H7 (cell line): ENCODE data around the gene UNC5CL. TPM values are rescaled to one million over a fixed set of nuclear protein-coding genes. Genes with fewer than 3 reads are reported as not detected.

Source experiments
- DNase-seq: peaks from one replicate; pipeline ENCODE4 v3.0.0; 2012
- H3K27me3 ChIP-seq: 2 replicates; pipeline ENCODE4 v1.6.0; 2011; ENCODE audit warnings: mild to moderate bottlenecking, low read length; ENCODE audit not compliant: control insufficient read depth, insufficient read depth
- H3K36me3 ChIP-seq: replicated peaks from 2 replicates; pipeline ENCODE4 v1.5.1; 2011; ENCODE audit warnings: low read length; ENCODE audit not compliant: control insufficient read depth, insufficient read depth
- H3K4me3 ChIP-seq: 2 replicates; pipeline ENCODE4 v1.5.1; 2011; ENCODE audit warnings: low read depth, mild to moderate bottlenecking, control low read depth, low read length, moderate library complexity; ENCODE audit not compliant: insufficient read depth
- total RNA-seq: library from RNA; depleted of rRNA; stranded (reverse); fragments of >200 nt; shearing (Covaris generic); gene quantifications from 2 replicates; pipeline ENCODE4 v1.2.3, GENCODE V29; 2014; rRNA removed

Gene UNC5CL
- total RNA-seq: 4.2 and 4.3 TPM in 2 replicates

GRCh38 chr6:41039060-41039998, at the start of gene UNC5CL:
Gene UNC5CL (minus strand): TSS chr6:41039221. CDS start chr6:41035074, 4,147 bp downstream.
- DNase-seq: peak; percentile 91
- no peaks in the 10 kb centered on the region for H3K36me3 ChIP-seq
- H3K4me3 ChIP-seq: no peak within 1 kb of the TSS
- no peaks in the 10 kb centered on the region for H3K27me3 ChIP-seq

- H3K36me3 ChIP-seq: peaks cover 35% of the 10 kb centered on the region
- no peak for DNase-seq
- H3K27me3 ChIP-seq: no peaks in the 10 kb centered on the region
- no peak overlapping the region for H3K4me3 ChIP-seq
Observed at GRCh38 chr6:41088451-41088850, 49.4 kb upstream of the UNC5CL start.

GRCh38 chr6:41085182-41085581, 46.2 kb upstream of the UNC5CL start:
- H3K4me3 ChIP-seq: no peak overlapping the region
- peaks cover 23% of the 10 kb centered on the region for H3K36me3 ChIP-seq
- DNase-seq: no peak
- H3K27me3 ChIP-seq: no peaks in the 10 kb centered on the region

GRCh38 chr6:41083072-41083471, 44.1 kb upstream of the UNC5CL start:
- DNase-seq: no peak
- H3K27me3 ChIP-seq: no peaks in the 10 kb centered on the region
- H3K4me3 ChIP-seq: no peak overlapping the region
- peaks cover 25% of the 10 kb centered on the region for H3K36me3 ChIP-seq

- no peak for DNase-seq
- H3K36me3 ChIP-seq: peaks cover 22% of the 10 kb centered on the region
- H3K4me3 ChIP-seq: no peak overlapping the region
- H3K27me3 ChIP-seq: no peaks in the 10 kb centered on the region
Observed at GRCh38 chr6:41080621-41081020, 41.6 kb upstream of the UNC5CL start.

GRCh38 chr6:41079080-41079479, 40.1 kb upstream of the UNC5CL start:
- no peak overlapping the region for H3K4me3 ChIP-seq
- peaks cover 21% of the 10 kb centered on the region for H3K36me3 ChIP-seq
- H3K27me3 ChIP-seq: no peaks in the 10 kb centered on the region
- no peak for DNase-seq

GRCh38 chr6:41078101-41078500, 39.1 kb upstream of the UNC5CL start:
- Histone ChIP-seq H3K27me3 (no peaks in the 10 kb centered on the region), H3K36me3 (peaks cover 17% of the 10 kb centered on the region), H3K4me3 (no peak overlapping the region)
- no peak for DNase-seq

- DNase-seq: no peak
- Histone ChIP-seq H3K27me3 (no peaks in the 10 kb centered on the region), H3K36me3 (peaks cover 17% of the 10 kb centered on the region), H3K4me3 (no peak overlapping the region)
Observed at GRCh38 chr6:41077536-41077935, 38.5 kb upstream of the UNC5CL start.

- H3K27me3 ChIP-seq: no peaks in the 10 kb centered on the region
- H3K4me3 ChIP-seq: no peak overlapping the region
- H3K36me3 ChIP-seq: peaks cover 16% of the 10 kb centered on the region
- no peak for DNase-seq
Observed at GRCh38 chr6:41075651-41076626, 36.9 kb upstream of the UNC5CL start.

- Histone ChIP-seq H3K4me3 (no peak overlapping the region), H3K27me3 (no peaks in the 10 kb centered on the region), H3K36me3 (peaks cover 10% of the 10 kb centered on the region)
- no peak for DNase-seq
Observed at GRCh38 chr6:41074692-41075436, 35.8 kb upstream of the UNC5CL start.

- DNase-seq: no peak
- H3K27me3 ChIP-seq: no peaks in the 10 kb centered on the region
- H3K36me3 ChIP-seq: peaks cover 5% of the 10 kb centered on the region
- H3K4me3 ChIP-seq: peak overlapping the region; percentile 82
Observed at GRCh38 chr6:41073968-41074691, 35.1 kb upstream of the UNC5CL start.

- Histone ChIP-seq H3K4me3 (peak overlapping the region; percentile 82), H3K36me3 (no peaks in the 10 kb centered on the region; the same call in none of the 2 replicates), H3K27me3 (no peaks in the 10 kb centered on the region)
- peak; percentile 92 for DNase-seq
Observed at GRCh38 chr6:41073203-41073967, 34.4 kb upstream of the UNC5CL start.

- no peaks in the 10 kb centered on the region for H3K27me3 ChIP-seq
- H3K36me3 ChIP-seq: no peaks in the 10 kb centered on the region; the same call in none of the 2 replicates
- DNase-seq: peak; percentile 97
- peak within 1 kb of the TSS; percentile 82 for H3K4me3 ChIP-seq
Observed at GRCh38 chr6:41072836-41073202, 33.8 kb upstream of the UNC5CL start, which contains the start of gene NFYA. Gene NFYA (plus strand): TSS chr6:41072974. CDS start chr6:41079090, 6,116 bp downstream.
